Colonic mucosa (tissue), 4 donors: ENCODE data around the gene TNFRSF11A. TPM values are rescaled to one million over a fixed set of nuclear protein-coding genes. Genes with fewer than 3 reads are reported as not detected.

Source experiments
- DNase-seq: peaks from one replicate; pipeline ENCODE4 v3.0.0-alpha.2; 2020
- H3K27ac ChIP-seq: fragments of 200-600 bp; one replicate; pipeline ENCODE4 v1.8.0; 2021
- H3K27me3 ChIP-seq: fragments of 200-600 bp; one replicate; pipeline ENCODE4 v1.8.0; 2021
- H3K36me3 ChIP-seq: fragments of 200-600 bp; one replicate; pipeline ENCODE4 v1.8.0; 2021
- H3K4me1 ChIP-seq: fragments of 200-600 bp; one replicate; pipeline ENCODE4 v1.8.0; 2021; ENCODE audit warnings: mild to moderate bottlenecking
- H3K4me3 ChIP-seq: fragments of 200-600 bp; one replicate; pipeline ENCODE4 v1.8.0; 2021
- H3K9ac ChIP-seq, 2 donors: one replicate each; pipeline ENCODE4 v1.7.0; 2013; ENCODE audit warnings: control low read depth in 2 of 2, low read depth in 2 of 2, low read length in 2 of 2
- H3K9me3 ChIP-seq: fragments of 200-600 bp; one replicate; pipeline ENCODE4 v1.8.0; 2021
- intact Hi-C: fragments of 100-400 bp; cut with DNase I; formaldehyde crosslinking; loops from one replicate; pipeline ENCODE4 v1.14.1; 2022
- total RNA-seq, 2 donors: library from RNA; stranded (reverse); fragmentation: NEBNext Ultra II Directional in 1 of 2; extraction: Animal tissue kit (Norgen Biotek cat#: 25700) in 1 of 2; gene quantifications; one replicate each; pipeline ENCODE4 v1.2.1, GENCODE V29; 2021
- TF ChIP-seq, protein P1 (sequence below): fragments of 200-600 bp; IDR thresholded peaks from one replicate; pipeline ENCODE4 v1.8.0; 2022; ENCODE audit warnings: antibody characterized with exemption, mild to moderate bottlenecking
- donor health status: healthy.
- donor health status: DM: no; HTN: no; CAD: no.
- donor health status: DM: no; HTN: no; CAD: no.

Gene TNFRSF11A
- total RNA-seq, 2 donors from 2014 or later, result 80.6 to 86.6 TPM

DNA sequence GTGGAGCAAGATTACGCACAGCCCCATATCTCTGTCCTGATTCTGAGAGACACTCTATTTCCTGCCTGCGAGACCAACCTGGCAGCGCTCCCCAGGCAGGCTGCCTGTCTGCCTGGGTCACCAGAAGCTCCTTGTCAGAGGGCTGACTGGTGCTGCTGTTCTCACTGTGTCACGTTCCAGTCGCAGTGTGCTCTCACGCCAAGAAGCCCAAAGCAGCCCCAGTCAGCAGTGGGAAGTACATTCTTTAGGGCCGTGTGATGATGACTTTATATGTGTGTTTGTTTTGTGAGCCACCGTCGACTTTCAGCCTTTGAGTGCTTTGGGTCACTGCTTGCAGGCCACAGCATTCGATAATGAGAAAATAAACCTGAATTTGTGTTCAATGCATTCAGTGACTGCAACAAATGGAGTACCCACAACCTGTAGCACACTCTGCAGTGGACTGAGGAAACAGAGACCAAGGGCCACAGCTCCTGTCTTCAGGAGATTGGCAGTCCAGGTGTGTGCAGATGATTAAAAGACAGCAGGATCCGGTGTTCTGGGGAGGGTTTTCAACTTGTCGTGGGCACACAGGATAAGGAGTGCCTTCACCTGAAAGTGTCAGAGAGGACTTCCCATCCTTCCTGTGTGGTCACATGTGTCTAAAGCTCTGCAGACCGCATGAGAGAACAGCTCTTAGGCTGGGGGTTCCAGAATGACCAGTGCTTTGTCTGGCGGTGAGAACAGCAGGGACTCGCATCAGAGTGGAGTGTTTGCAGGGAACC, 4.8 kb downstream of the TNFRSF11A start:
- intact Hi-C loops, result no loop called here
- Histone ChIP-seq H3K36me3 (no peaks in the 10 kb centered on the region), H3K27ac (peak overlapping the region; percentile 87), H3K4me3 (no peak overlapping the region), H3K9me3 (no peaks in the 10 kb centered on the region), H3K27me3 (peaks cover 8% of the 10 kb centered on the region), H3K9ac (peak overlapping the region in 1 of 2 donors; percentile 86), H3K4me1 (peaks cover 5% of the 10 kb centered on the region)
- DNase-seq, result peak; percentile 65
- TF ChIP-seq, protein P1, sequence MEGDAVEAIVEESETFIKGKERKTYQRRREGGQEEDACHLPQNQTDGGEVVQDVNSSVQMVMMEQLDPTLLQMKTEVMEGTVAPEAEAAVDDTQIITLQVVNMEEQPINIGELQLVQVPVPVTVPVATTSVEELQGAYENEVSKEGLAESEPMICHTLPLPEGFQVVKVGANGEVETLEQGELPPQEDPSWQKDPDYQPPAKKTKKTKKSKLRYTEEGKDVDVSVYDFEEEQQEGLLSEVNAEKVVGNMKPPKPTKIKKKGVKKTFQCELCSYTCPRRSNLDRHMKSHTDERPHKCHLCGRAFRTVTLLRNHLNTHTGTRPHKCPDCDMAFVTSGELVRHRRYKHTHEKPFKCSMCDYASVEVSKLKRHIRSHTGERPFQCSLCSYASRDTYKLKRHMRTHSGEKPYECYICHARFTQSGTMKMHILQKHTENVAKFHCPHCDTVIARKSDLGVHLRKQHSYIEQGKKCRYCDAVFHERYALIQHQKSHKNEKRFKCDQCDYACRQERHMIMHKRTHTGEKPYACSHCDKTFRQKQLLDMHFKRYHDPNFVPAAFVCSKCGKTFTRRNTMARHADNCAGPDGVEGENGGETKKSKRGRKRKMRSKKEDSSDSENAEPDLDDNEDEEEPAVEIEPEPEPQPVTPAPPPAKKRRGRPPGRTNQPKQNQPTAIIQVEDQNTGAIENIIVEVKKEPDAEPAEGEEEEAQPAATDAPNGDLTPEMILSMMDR, result no peak

DNA sequence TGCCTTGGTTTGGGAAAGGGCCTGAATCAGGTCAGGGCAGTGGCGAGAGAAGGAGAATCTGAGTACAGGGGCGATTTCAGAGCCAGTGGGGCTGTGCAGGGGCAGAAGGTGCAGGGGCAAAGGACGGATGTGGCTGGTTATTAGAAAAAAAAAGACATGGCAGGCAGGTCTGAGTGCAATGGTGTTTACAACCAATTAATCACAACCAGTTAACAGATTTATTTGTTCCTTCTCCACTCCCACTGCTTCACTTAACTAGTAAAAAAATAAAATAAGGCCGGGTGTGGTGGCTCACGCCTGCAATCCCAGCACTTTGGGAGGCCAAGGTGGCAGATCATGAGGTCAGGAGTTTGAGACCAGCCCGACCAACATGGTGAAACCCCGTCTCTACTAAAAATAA, 5.5 kb downstream of the TNFRSF11A start:
- TF ChIP-seq, protein P1, result no peak
- Histone ChIP-seq H3K4me3 (no peak overlapping the region), H3K27me3 (peaks cover 8% of the 10 kb centered on the region), H3K9me3 (no peaks in the 10 kb centered on the region), H3K4me1 (peaks cover 5% of the 10 kb centered on the region), H3K27ac (peak overlapping the region; percentile 87), H3K36me3 (no peaks in the 10 kb centered on the region), H3K9ac (peak overlapping the region in 1 of 2 donors; percentile 86)
- no peak for DNase-seq
- intact Hi-C loops, result no loop called here

DNA sequence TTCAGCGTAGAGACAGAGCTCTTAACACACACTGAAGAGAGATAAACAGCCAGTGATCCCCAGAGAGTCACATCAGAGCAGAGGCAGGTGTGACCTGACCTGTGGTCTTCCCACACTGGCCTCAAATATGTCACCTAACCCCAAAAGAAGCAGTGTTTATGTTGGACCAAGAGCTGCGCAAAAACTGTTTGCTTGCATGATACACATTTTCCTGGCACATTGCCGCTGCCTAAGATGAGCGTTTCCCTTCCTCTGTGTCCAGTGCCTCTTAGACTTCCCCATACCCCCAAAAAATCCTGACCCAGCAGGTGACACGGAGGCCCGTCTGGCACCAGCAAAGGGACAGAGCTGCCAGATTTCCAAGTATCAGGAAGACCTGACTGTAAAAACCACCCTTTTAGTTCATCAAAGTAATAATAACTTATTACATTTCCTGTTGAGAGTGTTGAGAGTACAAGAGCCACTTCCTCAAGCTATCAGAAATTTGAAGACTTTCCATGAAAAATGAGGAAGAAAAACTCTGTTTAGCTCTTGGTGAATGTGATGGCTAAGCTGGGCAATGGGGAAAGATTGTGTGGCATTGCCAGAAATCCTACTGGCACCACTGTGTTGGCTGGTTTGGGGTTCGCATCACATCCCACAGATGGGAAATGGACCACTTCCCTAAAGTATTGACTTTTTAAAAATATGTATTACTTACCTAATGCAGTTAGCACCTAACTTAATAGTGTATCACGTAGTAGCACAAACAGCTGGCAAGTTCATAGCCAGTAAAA, 6.7 kb downstream of the TNFRSF11A start:
- intact Hi-C loops, result no loop called here
- Histone ChIP-seq H3K27me3 (peaks cover 8% of the 10 kb centered on the region), H3K9me3 (no peaks in the 10 kb centered on the region), H3K27ac (no peak overlapping the region), H3K4me3 (no peak overlapping the region), H3K36me3 (no peaks in the 10 kb centered on the region), H3K4me1 (peaks cover 5% of the 10 kb centered on the region), H3K9ac (peak overlapping the region in 1 of 2 donors; percentile 36)
- DNase-seq, result peak; percentile 53
- TF ChIP-seq, protein P1, result no peak

DNA sequence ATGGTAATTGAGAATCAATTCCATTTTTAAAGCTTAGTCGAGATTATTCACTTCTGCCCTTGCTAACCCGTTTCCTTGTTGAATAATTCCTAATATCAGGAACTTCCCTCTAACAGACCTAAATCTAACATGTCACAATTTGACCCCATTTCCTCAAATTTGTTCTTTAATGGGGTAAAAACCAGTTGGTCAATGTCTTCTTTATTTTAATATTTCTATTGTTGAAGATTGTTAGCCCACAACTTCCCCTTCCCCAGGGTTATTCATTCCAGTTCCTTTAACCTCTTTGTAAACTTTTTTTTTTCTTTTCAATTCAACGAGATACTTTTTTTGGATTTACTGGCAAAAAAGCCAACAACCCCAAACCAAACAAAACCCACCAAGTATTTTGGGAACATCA, 7.3 kb downstream of the TNFRSF11A start:
- no peak for DNase-seq
- Histone ChIP-seq H3K9ac (peak overlapping the region in 1 of 2 donors; percentile 29), H3K4me3 (no peak overlapping the region), H3K27ac (no peak overlapping the region), H3K27me3 (peaks cover 5% of the 10 kb centered on the region), H3K4me1 (peaks cover 5% of the 10 kb centered on the region), H3K9me3 (no peaks in the 10 kb centered on the region), H3K36me3 (no peaks in the 10 kb centered on the region)
- intact Hi-C loops, result no loop called here
- TF ChIP-seq, protein P1, result no peak

DNA sequence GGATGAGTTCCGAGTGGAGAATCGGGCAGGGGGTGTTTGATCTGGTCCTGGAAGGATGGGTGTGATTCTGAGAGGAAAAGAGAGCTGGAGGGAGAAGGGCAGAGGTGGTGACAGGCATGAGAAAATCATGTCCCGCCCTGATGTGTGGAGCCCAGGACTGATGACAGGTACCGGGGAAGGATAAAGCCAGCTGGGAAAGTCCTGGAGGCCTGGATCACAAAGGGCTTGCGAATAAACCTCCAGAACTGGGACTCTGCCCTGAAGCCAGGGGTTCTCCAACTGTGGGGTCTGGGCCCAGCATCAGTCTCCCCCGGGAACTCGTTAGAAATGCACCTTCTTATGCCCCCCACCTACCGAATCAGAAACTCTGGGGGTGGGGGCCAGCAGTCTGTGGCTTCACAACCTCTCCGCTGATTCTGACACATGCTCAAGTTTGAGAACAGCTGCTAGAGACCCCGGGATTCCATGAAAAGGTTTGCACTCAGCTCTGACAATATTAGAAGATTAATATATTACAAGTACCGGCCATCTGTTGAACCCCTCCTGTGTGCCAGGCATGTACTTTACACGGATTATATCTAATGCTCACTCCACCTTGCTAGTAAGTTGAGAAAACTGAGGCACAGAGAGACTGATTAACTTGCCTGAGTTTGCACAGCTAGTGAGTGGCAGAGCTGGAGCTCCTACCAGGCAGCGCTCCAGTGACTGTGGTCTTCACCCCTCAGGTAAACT, 8.0 kb downstream of the TNFRSF11A start:
- H3K27ac ChIP-seq, result no peak overlapping the region
- no peaks in the 10 kb centered on the region for H3K9me3 ChIP-seq
- no peaks in the 10 kb centered on the region for H3K36me3 ChIP-seq
- DNase-seq, result no peak
- intact Hi-C loops, result no loop called here
- peak overlapping the region in 1 of 2 donors; percentile 29 for H3K9ac ChIP-seq
- TF ChIP-seq, protein P1, result no peak
- H3K4me1 ChIP-seq, result peaks cover 5% of the 10 kb centered on the region
- H3K4me3 ChIP-seq, result no peak overlapping the region
- no peaks in the 10 kb centered on the region for H3K27me3 ChIP-seq
